ENCODE measurements around the gene KCNG2. TPM values are rescaled to one million over a fixed set of nuclear protein-coding genes. Genes with fewer than 3 reads are reported as not detected.
A peak's percentile ranks its signal among the peaks of the same experiment; 100 is the strongest.

KCNG2 gene
- total RNA-seq, 1 donor from 2014 or later = not detected

DNA sequence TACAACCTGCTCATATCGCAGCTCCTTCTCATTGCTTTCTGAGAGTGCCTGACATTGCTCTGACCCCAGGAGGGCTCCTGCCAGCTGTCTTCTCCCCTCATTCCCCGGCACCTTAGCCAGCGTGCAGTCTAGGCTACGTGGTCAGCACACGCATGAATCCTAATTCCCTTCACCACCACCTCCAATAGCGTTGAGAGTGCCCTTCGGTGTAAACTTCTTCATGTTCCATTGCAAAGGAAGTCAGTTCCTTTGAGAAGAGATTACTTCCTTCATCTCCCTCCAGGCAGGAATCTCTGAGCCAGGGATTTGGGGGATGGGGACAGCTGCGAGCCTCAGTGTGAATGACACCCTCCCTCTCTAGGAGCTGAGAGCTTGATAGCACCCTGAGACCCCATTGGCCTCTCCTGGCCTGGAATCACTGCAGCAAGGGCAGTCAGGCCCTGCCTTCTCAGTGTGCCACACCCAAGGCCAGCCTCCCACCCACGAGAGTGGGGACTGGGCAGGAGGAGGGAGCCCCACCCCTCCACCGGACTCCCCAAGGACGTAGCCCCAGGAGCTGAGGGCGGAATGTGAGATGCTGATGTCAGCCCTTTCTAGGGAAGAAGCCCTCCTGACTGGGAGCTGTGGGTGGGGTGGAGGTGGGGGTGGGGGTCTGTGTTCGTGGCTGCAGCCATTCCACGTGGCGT, 100.3 kb downstream of the KCNG2 start:
- H3K27me3 Mint-ChIP-seq (ENCODE audit: low read depth) = no peaks in the 10 kb centered on the region
- H3K9me3 Mint-ChIP-seq = peaks cover 49% of the 10 kb centered on the region
- H3K4me3 Mint-ChIP-seq = no peak overlapping the region
- H3K36me3 Mint-ChIP-seq = peaks cover 54% of the 10 kb centered on the region
- no peaks in the 10 kb centered on the region for H3K4me1 Mint-ChIP-seq
- peak in 1 of 2 experiments; percentile 28 for DNase-seq (ENCODE audit: low spot score in 2 of 2, unreplicated experiment in 2 of 2)
- no peak for TF ChIP-seq CTCF (IDR thresholded peaks at IDR 0.05; ENCODE audit: unreplicated experiment)
- no peak overlapping the region for H3K27ac Mint-ChIP-seq

DNA sequence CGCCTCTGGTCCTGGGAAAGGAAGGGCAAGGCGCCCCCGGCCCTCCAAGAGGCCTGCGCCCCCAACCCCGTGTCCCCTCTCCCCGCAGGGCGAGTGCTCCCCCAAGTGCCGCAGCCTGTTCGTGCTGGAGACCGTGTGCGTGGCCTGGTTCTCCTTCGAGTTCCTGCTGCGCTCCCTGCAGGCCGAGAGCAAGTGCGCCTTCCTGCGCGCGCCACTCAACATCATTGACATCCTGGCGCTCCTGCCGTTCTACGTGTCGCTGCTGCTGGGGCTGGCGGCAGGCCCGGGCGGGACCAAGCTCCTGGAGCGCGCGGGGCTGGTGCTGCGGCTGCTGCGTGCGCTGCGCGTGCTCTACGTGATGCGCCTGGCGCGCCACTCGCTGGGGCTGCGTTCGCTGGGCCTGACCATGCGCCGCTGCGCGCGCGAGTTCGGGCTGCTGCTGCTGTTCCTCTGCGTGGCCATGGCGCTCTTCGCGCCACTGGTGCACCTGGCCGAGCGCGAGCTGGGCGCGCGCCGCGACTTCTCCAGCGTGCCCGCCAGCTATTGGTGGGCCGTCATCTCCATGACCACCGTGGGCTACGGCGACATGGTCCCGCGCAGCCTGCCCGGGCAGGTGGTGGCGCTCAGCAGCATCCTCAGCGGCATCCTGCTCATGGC, 101.3 kb downstream of the KCNG2 start:
- Mint-ChIP-seq H3K27me3 (ENCODE audit: low read depth) (no peaks in the 10 kb centered on the region), H3K4me3 (no peak overlapping the region), H3K27ac (no peak overlapping the region), H3K4me1 (no peaks in the 10 kb centered on the region), H3K36me3 (peaks cover 55% of the 10 kb centered on the region), H3K9me3 (peaks cover 39% of the 10 kb centered on the region)
- TF ChIP-seq CTCF (IDR thresholded peaks at IDR 0.05; ENCODE audit: unreplicated experiment) = no peak
- DNase-seq (ENCODE audit: low spot score in 2 of 2, unreplicated experiment in 2 of 2) = peak in 1 of 2 experiments; percentile 19

DNA sequence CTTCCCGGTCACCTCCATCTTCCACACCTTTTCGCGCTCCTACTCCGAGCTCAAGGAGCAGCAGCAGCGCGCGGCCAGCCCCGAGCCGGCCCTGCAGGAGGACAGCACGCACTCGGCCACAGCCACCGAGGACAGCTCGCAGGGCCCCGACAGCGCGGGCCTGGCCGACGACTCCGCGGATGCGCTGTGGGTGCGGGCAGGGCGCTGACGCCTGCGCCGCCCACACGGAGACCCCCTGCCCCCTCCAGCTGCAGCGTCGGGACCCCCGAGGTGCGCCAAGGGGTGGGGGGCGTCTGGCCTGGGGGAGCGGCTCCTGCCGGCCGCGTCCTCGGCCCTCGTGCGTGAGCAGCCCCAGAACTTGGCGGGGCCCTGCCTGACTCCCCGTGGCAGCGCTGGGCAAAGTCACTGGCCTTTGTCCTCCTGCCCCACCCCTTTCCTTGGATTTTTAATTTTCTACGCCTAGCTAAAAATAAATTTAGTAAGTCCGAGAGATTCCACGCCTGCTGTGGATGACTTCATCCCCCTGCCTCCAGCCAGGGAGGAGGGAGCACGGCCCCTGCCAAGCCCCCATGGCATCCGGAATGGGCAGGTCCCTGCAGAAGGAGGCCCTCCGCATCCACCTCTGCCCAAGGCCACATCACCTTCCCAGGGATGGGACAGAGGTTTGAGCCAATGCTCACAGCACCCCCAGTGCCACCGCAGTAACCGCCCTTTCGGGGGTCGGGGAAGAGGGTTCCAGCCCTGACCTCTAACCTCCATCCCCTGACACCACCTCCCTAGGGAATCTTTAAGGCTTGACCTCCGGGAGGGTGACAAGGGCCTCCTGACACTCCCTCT, 102.1 kb downstream of the KCNG2 start:
- peak in 1 of 2 experiments; percentile 28 for DNase-seq (ENCODE audit: low spot score in 2 of 2, unreplicated experiment in 2 of 2)
- H3K27ac Mint-ChIP-seq = peak overlapping the region; percentile 25
- H3K9me3 Mint-ChIP-seq = peaks cover 34% of the 10 kb centered on the region
- H3K36me3 Mint-ChIP-seq = peaks cover 54% of the 10 kb centered on the region
- H3K4me3 Mint-ChIP-seq = no peak overlapping the region
- no peaks in the 10 kb centered on the region for H3K27me3 Mint-ChIP-seq (ENCODE audit: low read depth)
- TF ChIP-seq CTCF (IDR thresholded peaks at IDR 0.05; ENCODE audit: unreplicated experiment) = no peak
- no peaks in the 10 kb centered on the region for H3K4me1 Mint-ChIP-seq

- peaks cover 50% of the 10 kb centered on the region for H3K36me3 Mint-ChIP-seq
- H3K27ac Mint-ChIP-seq = no peak overlapping the region
- no peak overlapping the region for H3K4me3 Mint-ChIP-seq
- H3K27me3 Mint-ChIP-seq (ENCODE audit: low read depth) = no peaks in the 10 kb centered on the region
- TF ChIP-seq CTCF (IDR thresholded peaks at IDR 0.05; ENCODE audit: unreplicated experiment) = no peak
- H3K4me1 Mint-ChIP-seq = no peaks in the 10 kb centered on the region
- no peak for DNase-seq (ENCODE audit: low spot score in 2 of 2, unreplicated experiment in 2 of 2)
- H3K9me3 Mint-ChIP-seq = peaks cover 25% of the 10 kb centered on the region
These were observed 103.2 kb downstream of the KCNG2 start for GRCh38 chr18:79900610-79901570.

GRCh38 chr18:79901665-79902064, 103.9 kb downstream of the KCNG2 start:
- Mint-ChIP-seq H3K36me3 (peaks cover 52% of the 10 kb centered on the region), H3K27ac (no peak overlapping the region), H3K27me3 (ENCODE audit: low read depth) (no peaks in the 10 kb centered on the region), H3K9me3 (peaks cover 19% of the 10 kb centered on the region), H3K4me1 (no peaks in the 10 kb centered on the region), H3K4me3 (no peak overlapping the region)
- TF ChIP-seq CTCF (IDR thresholded peaks at IDR 0.05; ENCODE audit: unreplicated experiment) = no peak
- DNase-seq (ENCODE audit: low spot score in 2 of 2, unreplicated experiment in 2 of 2) = no peak

Data from mesothelial cell of epicardium (in vitro differentiated cells).